HG02938 (cell line): ENCODE measurements around the gene MRPS22.
"Not testable (repeated sequence)": the region's sequence is repeated elsewhere in the genome, so short reads cannot be mapped to it uniquely, and the experiment has no call there.

ENCODE experiments used
- ATAC-seq: cut with Tn5 transposase; IDR thresholded peaks from one replicate; pipeline ENCODE4 v1.9.1; 2021; ENCODE audit warnings: mild to moderate bottlenecking, moderate library complexity; ENCODE audit not compliant: unreplicated experiment

The MRPS22 gene

DNA sequence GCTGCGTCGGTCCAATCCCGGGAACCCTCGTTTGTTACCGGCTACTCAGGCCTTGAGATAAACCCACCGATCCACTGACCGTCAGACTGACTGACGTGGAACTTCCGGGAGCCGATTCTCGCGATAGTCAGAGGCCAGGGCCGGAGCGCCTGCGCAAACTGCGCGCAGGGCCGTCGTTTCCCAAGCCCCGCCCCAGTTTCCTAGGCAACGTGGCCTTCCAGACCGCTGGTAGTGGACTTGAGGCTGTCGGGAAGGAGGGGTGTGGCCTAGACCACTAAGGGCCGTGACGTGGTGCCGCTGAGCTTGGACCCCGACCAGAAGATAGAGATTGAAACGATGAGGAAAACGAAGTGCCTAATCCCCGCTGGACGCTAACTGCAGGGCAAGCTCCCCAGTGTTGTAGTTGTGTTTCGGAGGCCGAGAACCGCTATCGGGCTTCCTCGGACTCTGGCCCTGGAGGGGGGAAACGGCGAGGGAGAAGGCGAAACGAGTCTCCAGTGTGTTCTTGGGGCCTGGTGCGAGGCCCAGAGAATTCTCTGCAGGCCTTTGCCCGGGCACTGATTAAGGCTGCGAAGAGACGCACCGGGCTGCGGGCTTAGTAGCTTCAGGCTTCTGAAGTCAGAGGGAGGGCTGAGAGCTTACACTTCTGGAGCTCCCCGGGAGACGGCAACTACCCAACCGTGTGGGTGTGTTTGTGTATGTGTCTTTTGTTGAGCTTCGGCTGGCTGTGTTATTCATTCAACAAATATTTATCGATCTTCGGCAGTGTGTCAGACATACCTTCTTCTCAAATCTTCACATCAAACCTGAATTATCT lies 45.9 kb downstream of the MRPS22 start, which contains the start of gene COPB2:
COPB2 (minus strand) TSS at position 96 of the 817 bp plus-strand sequence. CDS start 97 bp downstream, outside the sequence.
- peak; percentile 95 for ATAC-seq

DNA sequence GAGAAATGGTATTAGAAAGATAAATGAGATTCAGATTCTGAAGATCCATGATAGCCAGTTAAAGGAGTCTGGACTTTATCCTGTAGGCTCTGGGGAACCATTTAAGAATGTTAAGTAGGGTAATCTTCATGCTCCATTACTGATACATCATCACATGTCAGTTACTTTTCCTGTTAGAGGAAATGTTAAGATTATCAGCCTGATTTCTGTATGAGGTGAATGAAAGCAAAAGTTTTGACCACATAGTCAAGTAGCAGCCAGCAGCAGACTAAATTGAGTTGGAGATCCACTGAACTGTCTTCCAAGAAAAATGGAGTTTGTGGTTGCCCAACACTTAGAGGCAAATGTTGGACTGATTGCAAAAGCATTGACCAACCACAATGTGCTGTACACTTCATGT lies 50.3 kb downstream of the MRPS22 start:
- ATAC-seq, result no peak

DNA sequence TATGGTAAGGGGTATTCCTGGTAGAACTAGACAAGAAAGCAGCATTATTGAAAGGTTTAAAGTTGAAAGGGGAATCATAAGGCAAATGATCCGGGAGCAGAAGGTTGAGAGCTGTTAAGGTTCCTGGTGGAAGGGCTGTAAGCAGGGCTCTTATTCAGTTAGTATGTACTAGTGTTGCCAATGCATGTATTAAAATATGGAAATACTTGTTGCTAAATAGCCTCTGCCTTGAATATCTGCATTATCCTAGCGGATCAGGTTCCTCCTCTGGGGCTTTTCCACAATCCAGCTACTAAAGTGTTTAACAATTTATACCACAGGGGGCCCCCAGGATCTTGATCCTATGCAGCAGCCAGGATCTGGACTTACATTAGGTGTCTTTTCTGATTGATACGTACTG lies 52.9 kb downstream of the MRPS22 start:
- no peak for ATAC-seq

DNA sequence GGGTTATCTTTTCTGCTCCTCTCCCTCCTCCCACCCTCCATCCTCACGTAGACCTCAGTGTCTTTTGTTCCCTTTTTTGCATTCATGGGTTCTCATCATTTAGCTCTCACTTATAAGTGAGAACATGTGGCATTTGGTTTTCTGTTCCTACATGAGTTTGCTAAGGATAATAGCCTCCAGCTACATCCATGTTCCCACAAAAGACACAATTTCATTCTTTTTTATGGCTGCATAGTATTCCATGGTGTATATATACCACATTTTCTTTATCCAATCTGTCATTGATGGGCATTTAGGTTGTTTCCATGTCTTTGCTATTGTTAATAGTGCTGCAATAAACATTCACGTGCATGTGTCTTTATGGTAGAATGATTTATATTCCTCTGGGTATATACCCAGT lies 57.3 kb downstream of the MRPS22 start:
- ATAC-seq, result not testable (repeated sequence)
